ENCODE data around the gene FRMD7. TPM values are rescaled to one million over a fixed set of nuclear protein-coding genes. Genes with fewer than 3 reads are reported as not detected.
"Not testable (repeated sequence)": the region's sequence is repeated elsewhere in the genome, so short reads cannot be mapped to it uniquely, and the experiment has no call there.

The FRMD7 gene
- 0.48 TPM for total RNA-seq (ENCODE audit: insufficient read depth, low replicate concordance)

GRCh38 chrX:132127743-132128142 is at the start of gene FRMD7:
Gene FRMD7, minus strand, starts transcription at chrX:132128020. Its CDS starts 176 bp downstream, at chrX:132127844.
- DNase-seq (ENCODE audit: low spot score), result peak; percentile 9

GRCh38 chrX:132173647-132174046 is 45.8 kb upstream of the FRMD7 start:
- DNase-seq (ENCODE audit: low spot score), result no peak

DNA sequence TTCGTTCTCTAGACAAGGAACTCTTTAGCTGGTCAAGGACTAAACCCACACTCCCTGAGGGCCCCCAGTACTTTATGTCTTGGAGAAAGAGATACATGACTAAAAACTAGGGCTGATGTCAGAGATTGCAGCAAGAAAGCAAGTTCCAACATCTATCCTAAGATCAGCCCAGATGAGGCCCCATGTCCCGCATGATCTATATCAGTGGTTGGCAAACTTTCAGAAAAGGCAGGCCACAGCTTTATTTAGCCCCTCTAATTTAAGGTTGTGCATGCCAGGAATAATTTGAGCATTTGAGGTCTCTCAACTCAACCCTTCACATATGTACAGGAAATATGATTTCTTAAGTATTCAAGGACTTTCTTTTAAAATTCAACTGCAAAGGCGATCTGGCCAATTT is 44.1 kb upstream of the FRMD7 start:
- peak; percentile 26 for DNase-seq (ENCODE audit: low spot score)

DNA sequence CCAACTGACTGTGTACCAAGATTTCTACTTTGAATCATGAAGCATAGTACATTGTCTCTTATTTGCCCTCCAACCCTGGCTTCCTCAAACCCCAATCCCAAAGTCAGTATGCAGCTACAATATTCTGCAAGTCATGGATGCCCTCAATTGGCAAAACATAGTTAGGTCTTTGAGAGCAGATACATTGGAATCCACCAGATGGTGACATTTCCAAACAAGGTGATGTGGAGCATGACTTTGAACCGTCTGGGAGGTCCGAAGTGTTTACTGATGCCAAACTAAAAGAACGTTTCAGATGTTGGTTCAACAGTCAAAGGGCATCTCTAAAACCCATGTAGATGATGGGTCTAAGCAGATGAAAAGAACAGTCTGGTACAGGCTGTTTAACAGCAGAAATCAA is 43.7 kb upstream of the FRMD7 start:
- no peak for DNase-seq (ENCODE audit: low spot score)

GRCh38 chrX:132169554-132169953 is 41.7 kb upstream of the FRMD7 start:
- no peak for DNase-seq (ENCODE audit: low spot score)

- no peak for DNase-seq (ENCODE audit: low spot score)
Measured at GRCh38 chrX:132165651-132166050, 37.8 kb upstream of the FRMD7 start.

DNA sequence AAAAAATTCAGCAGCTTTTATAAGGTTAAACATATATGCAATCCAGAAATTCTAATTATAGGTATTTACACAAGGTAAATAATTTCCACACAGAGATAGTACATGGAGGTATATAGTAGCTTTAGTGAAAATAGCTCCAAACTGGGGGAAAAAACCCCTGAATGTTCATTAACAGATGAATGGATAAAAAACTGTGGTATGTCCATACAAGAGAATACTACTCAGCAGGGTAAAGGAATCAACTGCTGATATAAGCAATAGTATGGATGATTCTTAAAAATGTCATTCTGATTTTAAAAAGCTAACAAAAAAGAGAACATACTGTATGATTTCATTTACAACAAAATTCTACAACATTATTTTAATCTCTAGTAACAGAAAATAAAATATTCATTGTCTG is 37.2 kb upstream of the FRMD7 start:
- DNase-seq (ENCODE audit: low spot score), result no peak

- DNase-seq (ENCODE audit: low spot score), result not testable (repeated sequence)
Measured at GRCh38 chrX:132163094-132163493, 35.3 kb upstream of the FRMD7 start.

- DNase-seq (ENCODE audit: low spot score), result no peak
Measured at GRCh38 chrX:132153166-132153565, 25.3 kb upstream of the FRMD7 start.

DNA sequence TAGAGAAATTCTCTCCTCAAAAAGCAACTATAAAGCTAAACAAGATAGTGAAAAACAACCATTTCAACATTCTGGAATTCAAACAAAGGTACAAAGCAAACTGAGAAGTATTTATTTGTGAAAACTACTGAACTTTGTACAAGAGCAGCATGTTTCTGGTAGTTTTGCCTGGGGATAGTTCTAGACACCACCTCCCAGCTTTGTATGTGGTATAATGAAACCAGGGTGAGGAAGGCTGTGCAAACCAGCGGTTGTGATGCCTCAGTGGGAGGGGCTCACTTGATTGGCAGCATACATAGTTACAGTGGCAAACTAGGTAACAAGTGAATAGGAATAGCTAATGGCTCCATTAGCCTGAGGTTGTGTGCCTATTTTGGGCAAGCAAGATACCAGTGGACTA is 18.6 kb upstream of the FRMD7 start:
- DNase-seq (ENCODE audit: low spot score), result no peak

GRCh38 chrX:132144061-132144460 is 16.2 kb upstream of the FRMD7 start:
- DNase-seq (ENCODE audit: low spot score), result no peak

- DNase-seq (ENCODE audit: low spot score), result no peak
Measured at GRCh38 chrX:132125906-132126305, 1.9 kb downstream of the FRMD7 start.

DNA sequence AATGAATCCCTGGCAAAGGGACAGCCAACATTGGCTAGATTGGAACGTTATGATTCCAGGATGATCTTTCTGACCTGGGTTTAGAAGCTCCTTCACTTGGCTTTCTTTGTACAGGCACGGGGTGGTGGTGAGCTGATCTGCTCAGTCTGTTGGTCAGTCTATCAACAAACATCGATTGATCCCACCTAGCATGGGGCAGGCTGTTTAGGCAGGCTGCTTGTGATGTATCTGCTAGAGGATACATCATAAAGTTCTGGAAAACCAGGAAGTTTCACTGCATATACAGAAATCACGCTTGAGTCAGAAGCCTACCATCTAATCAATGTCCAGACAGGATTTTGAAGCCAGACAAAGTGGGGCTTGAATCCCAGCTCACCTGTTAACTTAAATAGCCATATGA is 6.9 kb downstream of the FRMD7 start:
- DNase-seq (ENCODE audit: low spot score), result no peak

- peak; percentile 16 for DNase-seq (ENCODE audit: low spot score)
Measured at GRCh38 chrX:132119821-132120515, 7.9 kb downstream of the FRMD7 start.

DNA sequence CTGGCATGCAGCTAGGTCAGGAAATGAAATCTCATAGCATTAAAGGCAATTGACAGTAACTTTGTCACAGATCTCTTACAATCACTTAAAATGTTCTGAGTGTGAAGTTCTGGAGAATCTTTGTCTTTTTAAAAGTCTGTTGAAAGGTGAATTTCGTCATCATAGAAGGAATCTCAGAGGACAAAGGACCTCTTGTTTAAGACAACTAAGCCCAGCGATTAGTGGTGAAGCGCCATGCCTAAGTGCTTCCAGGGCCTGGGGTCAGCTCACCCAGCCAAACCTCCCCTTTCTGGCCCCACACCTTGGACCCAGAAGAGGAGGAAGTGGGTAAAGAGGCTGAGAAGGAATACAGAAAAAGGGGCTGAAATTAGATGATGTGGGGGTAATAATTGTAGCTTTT is 8.5 kb downstream of the FRMD7 start:
- DNase-seq (ENCODE audit: low spot score), result no peak

- no peak for DNase-seq (ENCODE audit: low spot score)
Measured at GRCh38 chrX:132118358-132118757, 9.5 kb downstream of the FRMD7 start.

DNA sequence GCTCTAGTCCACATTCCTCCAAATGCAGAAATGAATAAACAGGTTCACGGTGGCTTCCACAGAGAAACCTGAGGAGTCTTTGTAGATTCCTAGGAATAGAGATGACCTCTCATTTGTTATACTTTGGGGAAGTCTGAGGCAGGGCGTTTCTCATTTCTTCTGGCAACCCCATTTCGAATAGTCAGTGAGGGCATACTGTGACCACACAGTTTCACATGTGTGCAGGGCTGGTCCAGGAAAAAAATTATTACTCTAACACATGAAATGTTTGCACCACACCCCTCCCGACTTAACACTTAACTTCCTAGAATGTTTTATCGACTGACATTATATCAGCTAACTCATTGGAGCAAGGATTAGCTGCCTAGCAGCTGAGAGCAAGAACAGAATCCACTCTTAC is 12.0 kb downstream of the FRMD7 start:
- DNase-seq (ENCODE audit: low spot score), result no peak

GRCh38 chrX:132114607-132115006 is 13.2 kb downstream of the FRMD7 start:
- DNase-seq (ENCODE audit: low spot score), result no peak

- DNase-seq (ENCODE audit: low spot score), result no peak
Measured at GRCh38 chrX:132107291-132107690, 20.5 kb downstream of the FRMD7 start.

DNA sequence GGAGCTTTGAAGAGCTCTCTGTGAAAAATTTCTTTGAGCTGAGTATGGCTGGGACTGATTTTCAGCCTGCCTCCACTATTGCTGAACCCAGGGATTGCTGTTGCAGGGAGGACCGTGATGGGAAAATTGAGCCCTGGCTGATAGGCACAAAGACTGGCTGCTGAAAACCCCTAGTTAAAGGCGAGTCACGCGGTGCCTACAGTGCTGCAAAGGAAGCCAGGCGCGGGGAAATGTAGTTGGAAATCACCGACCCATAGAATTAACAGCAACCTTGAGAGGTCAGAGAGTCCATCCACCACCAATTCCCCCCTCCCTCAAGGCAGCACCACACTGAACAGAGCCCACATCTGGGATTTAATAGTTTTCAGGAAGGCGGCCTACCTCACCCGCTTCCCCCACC is 26.0 kb downstream of the FRMD7 start:
- DNase-seq (ENCODE audit: low spot score), result no peak

DNA sequence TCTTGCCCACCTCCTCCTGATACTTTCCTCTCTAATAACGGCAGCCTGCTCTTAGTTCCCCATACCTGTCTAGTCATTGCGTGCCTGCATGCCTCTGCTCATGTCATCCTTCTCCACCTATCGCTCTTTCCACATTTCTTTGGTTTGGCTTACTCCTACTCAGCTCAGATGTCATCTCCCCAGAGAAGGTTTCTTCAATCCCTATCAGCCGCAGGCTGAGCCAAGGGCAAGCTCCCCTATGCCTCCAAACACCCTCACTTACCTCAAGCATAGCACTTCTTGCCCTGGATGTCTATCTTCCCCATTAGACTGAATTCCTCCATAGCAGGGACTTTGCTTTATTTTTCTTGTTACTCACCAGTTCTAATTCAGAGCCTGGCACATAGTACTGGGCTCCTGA is 26.6 kb downstream of the FRMD7 start:
- no peak for DNase-seq (ENCODE audit: low spot score)

GRCh38 chrX:132098704-132099103 is 29.1 kb downstream of the FRMD7 start:
- DNase-seq (ENCODE audit: low spot score), result not testable (repeated sequence)

GRCh38 chrX:132094164-132094563 is 33.7 kb downstream of the FRMD7 start:
- no peak for DNase-seq (ENCODE audit: low spot score)
